NAMALWA (cell line): ENCODE measurements around the gene OR5AU1.

Experiments used
- DNase-seq: peaks from one replicate; pipeline ENCODE4 v3.0.0-alpha.2; 2015; ENCODE audit warnings: low spot score

Gene OR5AU1

GRCh38 chr14:21155963-21156362 lies at the start of gene OR5AU1:
Gene OR5AU1 (minus strand): TSS chr14:21156063. CDS start chr14:21155872, 191 bp downstream.
- DNase-seq = no peak

- DNase-seq = peak; percentile 22
These were observed 49.3 kb upstream of the OR5AU1 start for GRCh38 chr14:21205026-21205677.

DNA sequence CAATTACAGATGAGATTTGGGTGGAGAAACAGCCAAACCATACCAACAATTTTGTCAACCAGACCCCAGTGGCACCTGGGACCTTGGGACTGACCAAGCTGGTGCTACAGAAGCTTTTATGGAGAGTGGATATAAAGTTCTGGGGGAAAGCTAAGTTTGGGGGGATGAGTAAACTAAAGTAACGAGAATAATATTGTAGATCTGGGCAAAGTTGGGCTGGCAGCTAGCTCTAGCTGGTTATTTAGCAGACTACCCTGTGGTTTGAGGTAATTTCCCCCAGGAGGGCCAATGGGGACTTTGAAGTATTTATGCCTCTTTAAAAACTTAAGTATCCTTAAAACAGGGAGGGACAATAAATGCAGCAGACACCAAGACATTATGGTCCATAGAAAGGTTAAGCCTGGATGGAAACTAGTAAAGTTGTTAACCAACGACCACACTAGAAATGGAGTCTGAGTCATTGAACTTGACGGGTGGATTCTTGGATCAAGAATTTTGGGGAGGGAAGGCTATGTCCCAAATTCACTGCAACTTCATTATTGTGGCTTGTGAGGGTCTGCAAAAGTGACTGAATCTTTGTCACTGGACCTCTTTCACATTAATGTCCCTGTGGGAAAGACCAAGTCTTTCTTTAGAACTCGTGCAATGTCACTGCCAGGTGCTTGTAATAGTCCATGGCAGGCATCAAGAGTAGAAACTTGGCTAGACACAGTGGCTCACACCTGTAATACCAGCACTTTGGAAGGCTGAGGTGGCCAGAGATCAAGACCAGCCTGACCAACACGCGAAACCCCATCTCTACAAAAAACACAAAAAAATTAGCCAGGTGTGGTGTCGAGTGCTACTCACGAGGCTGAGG lies 48.5 kb upstream of the OR5AU1 start:
- DNase-seq = peak; percentile 23

DNA sequence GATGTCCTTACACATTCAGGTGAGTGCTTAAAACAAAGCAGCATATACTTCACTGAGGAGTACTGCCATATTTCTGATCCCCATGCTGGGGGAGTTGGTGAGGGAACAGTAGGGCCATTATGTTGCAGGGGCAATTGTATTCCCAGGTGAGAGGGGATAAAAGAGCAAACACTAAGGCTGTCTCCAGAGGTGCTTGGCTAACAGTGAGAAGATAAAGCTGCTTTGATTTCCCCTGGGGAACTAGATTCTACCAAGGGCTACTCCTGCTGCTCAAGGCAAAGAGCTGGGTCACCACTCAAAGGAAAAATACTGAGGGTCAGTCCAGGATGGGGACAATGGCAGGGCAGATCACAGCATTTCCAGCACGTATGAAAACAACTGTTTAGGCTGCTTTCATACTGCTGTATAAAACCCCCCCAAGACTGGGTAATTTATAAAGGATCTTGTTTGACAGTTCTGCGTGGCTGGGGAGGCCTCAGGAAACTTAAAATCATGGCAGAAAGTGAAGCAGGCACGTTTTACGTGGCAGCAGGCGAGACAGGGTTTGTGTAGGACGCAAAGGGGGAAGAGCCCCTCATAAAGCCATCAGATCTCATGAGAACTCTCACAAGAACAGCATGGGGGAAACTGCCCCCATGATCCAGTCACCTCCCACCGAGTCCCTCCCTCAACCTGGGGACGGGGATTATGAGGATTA lies 47.8 kb upstream of the OR5AU1 start:
- no peak for DNase-seq

DNA sequence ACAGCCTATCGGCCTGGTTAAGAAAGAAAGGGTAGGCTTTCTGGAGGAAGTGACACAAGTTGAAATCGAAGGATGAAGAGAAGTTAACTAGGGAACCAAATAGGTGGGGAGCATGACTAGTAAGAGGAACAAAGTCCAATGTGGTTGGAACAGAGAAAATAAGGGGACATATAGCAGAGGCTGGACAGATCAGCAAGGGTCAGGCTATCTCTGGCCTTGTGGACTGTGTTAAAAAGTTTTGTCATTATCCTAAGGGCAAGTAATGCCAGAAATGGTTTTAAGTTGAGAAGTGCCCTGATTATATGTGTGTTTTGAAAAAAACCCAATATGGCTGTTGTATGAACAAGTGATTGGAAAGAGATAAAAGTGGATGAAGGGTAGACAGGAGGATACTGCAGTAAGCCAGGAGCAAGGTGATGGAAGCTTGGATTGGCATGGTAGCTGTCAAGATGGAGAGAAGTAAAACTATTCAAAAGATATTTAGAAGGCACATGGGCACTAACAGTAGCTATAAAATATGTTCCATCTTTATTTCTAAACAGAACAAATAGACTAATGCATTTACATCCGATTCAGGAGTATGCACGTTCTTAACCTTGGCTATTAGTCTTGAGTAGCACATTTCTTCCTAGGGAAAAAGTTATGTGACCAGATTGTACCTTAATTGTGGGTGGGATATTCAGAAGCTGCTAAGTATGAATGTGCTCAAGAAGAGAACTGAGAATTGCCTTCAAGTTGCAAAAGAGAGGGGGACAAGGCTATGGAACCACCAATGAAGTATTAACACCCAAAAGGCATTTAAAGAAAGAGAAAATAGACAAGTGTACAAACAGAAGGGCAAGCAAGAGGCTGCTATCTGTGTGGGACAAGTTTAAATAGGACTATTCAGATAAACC lies 46.8 kb upstream of the OR5AU1 start:
- DNase-seq = peak; percentile 31

DNA sequence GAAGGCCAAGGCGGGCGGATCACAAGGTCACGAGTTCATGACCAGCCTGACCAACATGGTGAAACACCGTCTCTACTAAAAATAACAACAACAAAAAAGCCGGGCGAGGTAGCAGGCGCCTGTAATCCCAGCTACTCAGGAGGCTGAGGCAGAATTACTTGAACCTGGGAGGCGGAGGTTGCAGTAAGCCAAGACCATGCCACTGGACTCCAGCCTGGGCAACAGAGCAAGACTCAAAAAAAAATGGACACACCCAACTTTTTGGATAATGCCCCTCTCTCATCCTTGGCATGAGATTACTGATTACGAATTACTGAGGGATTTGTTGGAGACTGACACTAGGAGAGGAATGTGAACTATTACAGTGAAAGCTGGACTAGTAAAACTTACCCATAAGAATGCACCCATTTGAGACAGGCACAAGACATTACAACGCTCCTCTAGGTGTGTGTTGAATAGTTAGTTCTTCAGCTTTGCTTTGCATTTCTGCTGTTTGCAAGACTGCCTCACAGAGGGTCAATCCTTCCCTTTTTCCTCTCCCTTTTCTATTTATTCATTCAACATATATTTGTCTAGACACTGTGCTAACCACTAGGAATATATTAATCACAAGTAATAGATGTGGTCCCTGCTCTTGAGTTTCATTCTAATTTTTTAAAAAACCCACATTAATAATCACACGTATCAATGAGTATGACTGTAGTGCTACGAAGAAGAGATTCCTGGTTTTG lies 46.0 kb upstream of the OR5AU1 start:
- DNase-seq = no peak

DNA sequence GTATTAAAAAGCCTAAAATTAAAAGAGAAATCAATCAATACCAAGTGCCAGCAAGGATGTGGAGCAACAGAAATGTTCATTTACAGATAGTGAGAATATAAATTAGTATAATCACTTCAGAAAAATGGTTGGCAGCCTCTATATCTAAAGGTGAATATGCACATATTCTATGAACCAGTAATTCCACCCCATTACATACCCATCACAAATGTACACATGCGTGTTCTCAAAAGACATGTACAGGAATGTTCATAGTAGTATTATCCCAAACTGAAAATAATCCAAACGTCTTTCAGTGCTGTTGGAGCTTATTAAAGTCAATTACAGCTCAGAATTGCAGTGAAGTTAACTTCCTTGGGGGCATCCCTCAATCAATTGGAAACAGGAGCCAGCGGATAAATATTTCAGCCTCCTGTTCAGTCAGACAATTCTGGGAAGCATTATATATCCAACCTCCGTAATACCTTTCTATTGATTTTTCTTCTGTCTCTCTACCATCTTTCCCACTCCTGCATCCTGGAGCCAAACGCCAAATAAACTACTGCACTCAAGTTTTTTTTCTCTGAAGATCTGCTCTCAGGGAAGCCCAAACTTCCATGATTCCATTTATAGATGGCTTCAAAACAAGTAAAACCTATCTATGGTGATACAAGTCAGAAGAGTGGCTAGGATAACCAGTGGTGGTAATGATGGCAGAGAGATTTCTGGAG lies 45.0 kb upstream of the OR5AU1 start:
- DNase-seq = no peak

- DNase-seq = no peak
These were observed 44.0 kb upstream of the OR5AU1 start for GRCh38 chr14:21199611-21200560.

- no peak for DNase-seq
These were observed 41.7 kb upstream of the OR5AU1 start for GRCh38 chr14:21197418-21198205.

DNA sequence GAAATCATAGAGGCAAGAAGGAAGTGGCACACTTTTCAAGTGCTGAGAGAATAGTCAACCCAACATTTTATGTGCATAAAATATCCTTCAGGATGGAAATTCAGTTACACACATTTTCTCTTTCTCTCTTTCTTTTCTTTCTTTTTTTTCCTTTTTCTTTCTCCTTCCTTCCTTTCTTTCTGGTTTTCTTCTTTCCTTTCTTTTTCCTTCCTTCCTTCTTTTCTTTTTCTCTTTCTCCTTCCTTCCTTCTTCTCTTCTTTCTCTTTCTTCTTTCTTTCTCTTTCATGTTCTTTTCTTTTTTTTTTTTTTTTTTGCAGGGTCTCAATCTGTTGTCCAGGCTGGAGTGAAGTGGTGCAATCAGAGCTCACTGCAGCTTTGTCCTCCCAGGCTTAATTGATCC lies 38.7 kb upstream of the OR5AU1 start:
- DNase-seq = no peak

DNA sequence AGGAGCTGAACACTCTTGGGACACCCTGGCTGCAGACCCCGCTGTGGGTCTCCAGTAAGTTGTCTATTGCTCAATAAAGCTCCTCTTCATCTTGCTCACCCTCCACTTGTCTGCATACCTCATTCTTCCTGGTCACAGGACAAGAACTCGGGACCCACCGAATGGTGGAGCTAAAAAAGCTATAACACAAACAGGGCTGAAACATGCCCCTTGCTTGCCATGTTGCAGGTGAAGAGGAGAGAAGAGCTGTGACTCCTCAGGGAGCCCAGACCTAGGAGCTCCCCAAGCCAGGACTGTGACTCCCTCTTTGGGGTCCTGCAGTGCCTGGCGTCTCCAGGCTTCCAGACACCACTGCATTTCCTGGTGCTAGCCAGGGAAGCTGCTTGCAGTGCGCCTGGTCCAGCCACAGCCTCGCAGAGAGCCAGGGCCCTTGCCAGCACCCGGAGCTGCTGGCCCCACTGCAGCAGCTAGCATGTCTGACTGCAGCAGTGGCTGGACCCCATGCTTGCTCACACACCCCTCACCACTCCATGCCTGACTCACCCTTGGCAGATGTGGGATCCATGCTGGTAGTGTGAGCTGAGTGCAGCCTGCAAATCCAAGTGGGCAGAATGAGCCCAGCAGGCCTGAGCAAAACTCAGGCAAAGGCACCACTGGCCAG lies 37.1 kb upstream of the OR5AU1 start:
- DNase-seq = no peak

DNA sequence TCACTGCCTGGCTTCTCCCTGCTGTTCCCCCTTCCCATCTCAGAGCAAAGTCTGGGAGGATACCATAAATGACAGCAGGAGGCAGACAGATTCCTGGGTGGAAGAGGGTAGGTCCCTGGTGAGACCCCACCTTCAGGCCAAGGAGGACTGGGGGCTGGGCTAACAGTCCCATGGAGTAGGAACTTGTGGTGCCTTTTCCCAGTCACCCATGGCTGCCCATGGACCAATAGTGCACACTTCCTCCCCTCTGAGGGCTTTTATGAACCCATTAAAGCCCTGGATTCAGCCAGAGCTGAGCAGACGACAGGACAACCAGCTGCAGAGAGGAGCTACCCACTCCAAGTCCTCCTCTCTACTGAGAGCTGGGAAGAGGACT lies 36.6 kb upstream of the OR5AU1 start:
- no peak for DNase-seq

GRCh38 chr14:21191809-21192446 lies 36.1 kb upstream of the OR5AU1 start:
- DNase-seq = peak; percentile 92

- DNase-seq = no peak
These were observed 35.5 kb upstream of the OR5AU1 start for GRCh38 chr14:21191261-21191808.

- no peak for DNase-seq
These were observed 29.6 kb upstream of the OR5AU1 start for GRCh38 chr14:21185491-21185890.

- DNase-seq = no peak
These were observed 28.4 kb upstream of the OR5AU1 start for GRCh38 chr14:21184254-21184653.

DNA sequence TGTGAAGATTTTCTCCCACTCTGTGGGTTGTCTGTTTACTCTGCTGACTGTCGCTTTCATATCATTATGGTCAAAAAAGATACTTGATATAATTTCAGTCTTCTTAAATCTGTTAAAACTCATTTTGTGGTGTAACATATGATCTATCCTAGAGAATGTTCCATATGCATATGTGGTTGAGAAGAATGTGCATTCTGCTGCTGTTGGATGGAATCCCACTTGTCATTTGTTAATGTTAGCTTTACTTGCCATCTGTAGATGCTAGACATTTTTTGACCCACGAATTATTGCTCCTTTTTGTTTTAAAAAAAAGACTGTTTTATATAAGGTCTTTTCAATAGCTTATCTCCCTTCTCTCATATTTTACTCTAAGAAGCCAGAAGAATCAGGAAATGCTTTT lies 26.3 kb upstream of the OR5AU1 start:
- DNase-seq = no peak
